Mesodermal cell (in vitro differentiated cells): ENCODE data around the gene PLIN4.

Source experiments
- H3K27ac ChIP-seq: 2 replicates; pipeline ENCODE4 v1.7.0; 2013; ENCODE audit warnings: mild to moderate bottlenecking, low read depth, low read length, moderate library complexity; ENCODE audit not compliant: severe bottlenecking
- H3K36me3 ChIP-seq: 2 replicates; pipeline ENCODE4 v1.7.1; 2013; ENCODE audit warnings: mild to moderate bottlenecking, low read length, moderate library complexity; ENCODE audit not compliant: control insufficient read depth, insufficient read depth
- H3K4me1 ChIP-seq: one replicate; pipeline ENCODE4 v1.7.1; 2013; ENCODE audit warnings: mild to moderate bottlenecking, low read length; ENCODE audit not compliant: insufficient read depth, control insufficient read depth, poor library complexity, severe bottlenecking
- H3K4me3 ChIP-seq: 2 replicates; pipeline ENCODE4 v1.7.0; 2013; ENCODE audit warnings: low read length, control low read depth, mild to moderate bottlenecking; ENCODE audit not compliant: insufficient read depth, poor library complexity, severe bottlenecking; ENCODE audit errors: extremely low read depth
- H3K9me3 ChIP-seq: 2 replicates; pipeline ENCODE4 v1.7.1; 2013; ENCODE audit warnings: mild to moderate bottlenecking, low read length, moderate library complexity; ENCODE audit not compliant: control insufficient read depth
- WGBS, 2 experiments: methylation state at CpG; one replicate each; pipeline ENCODE4 v1.1.5; 2013; ENCODE audit warnings: missing lambda C conversion rate in 2 of 2; ENCODE audit not compliant: insufficient coverage in 2 of 2; 5-methylcytosine and 5-hydroxymethylcytosine counted together

The PLIN4 gene

DNA sequence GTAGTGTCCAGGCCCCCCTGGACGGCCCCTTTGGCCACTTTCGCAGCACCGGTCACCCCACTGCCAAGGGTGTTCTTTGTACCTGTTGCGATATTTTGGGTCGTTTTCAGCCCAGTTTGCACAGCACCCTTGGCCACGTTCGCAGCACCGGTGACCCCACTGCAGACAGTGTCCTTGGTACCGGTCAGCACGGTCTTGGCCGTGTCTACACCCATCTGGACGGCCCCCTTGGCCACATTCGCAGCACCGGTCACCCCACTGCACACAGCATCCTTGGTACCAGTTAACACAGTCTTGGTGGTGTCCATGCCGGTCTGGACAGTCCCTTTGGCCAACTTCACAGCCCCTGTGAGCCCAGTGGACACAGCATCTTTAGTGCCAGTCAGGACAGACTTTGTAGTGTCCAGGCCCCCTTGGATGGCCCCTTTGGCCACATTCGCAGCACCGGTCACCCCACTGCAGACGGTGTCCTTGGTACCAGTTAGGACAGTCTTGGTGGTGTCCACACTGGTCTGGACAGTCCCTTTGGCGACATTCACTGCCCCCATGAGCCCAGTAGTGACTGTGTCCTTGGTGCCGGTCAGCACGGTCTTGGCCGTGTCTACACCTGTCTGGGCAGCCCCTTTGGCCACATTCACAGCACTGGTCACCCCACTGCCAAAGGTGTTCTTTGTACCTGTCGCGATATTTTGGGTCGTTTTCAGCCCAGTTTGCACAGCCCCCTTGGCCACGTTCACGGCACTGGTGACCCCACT, 6.8 kb downstream of the PLIN4 start:
- WGBS, 2 experiments = 82 to 85% methylated on average over 27 of the region's 27 CpGs
- Histone ChIP-seq H3K4me3 (no peak overlapping the region), H3K9me3 (no peaks in the 10 kb centered on the region), H3K4me1 (peaks cover 5% of the 10 kb centered on the region), H3K27ac (no peak overlapping the region), H3K36me3 (peaks cover 7% of the 10 kb centered on the region)

DNA sequence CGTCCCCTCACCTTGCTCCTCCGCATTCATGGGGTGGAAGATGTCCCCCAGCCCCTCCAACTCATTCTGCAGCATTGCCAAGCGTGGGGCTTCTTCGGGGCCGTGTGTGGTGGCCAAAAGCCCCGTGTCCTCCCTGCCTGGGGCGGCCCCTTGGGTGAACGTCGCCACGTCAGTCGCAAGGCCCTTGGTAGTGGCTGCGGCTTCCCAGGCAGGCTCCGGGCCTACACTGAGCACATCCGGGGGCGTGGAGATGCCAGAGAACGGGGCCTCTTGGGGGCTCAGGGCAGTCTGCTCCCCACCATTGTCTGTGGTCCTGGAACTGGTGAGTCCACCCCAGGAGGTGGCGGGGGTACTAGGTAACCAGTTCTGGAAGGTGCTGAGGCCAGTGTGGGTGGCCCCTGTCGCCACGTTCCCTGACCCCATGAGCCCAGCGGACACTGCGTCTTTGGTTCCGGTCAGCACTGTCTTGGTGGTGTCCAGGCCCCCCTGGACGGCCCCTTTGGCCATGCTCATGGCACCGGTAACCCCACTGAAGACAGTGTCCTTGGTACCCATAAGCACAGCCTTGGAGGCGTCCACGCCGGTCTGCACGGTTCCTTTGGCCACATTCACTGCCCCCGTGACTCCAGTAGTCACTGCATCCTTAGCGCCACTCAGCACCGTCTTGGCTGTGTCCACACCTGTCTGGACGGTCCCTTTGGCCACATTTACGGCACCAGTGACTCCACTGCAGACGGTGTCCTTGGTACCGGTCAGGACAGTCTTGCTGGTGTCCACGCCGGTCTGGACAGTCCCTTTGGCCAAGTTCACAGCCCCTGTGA, 7.6 kb downstream of the PLIN4 start:
- H3K4me3 ChIP-seq = no peak overlapping the region
- H3K9me3 ChIP-seq = no peaks in the 10 kb centered on the region
- WGBS, 2 experiments = 88 to 91% methylated on average over 33 to 34 of the region's 37 CpGs
- H3K4me1 ChIP-seq = peaks cover 9% of the 10 kb centered on the region
- H3K36me3 ChIP-seq = peaks cover 14% of the 10 kb centered on the region
- H3K27ac ChIP-seq = no peak overlapping the region

DNA sequence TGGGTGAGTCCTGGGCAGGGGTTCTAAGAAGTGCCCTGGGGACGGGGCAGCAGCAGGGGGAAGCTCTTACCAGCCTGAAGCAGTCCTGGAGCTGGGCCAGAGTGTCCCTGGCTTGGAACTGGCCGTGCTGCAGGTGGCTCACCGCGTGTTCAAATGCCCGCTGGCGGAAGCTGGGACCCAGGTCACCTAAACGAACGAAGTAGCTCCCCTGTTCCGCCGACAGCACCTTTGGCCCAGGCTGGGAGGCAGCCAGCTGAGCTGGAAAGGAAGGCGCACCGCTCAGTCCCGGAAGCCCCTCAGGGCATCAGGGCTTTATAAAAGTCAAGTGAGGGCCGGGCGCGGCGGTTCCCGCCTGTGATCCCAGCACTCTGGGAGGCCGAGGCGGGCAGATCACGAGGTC, 9.6 kb downstream of the PLIN4 start:
- Histone ChIP-seq H3K4me3 (no peak overlapping the region), H3K9me3 (no peaks in the 10 kb centered on the region), H3K4me1 (peaks cover 9% of the 10 kb centered on the region), H3K27ac (no peak overlapping the region), H3K36me3 (peaks cover 25% of the 10 kb centered on the region)
- 88 to 96% methylated on average over 13 of the region's 21 CpGs for WGBS, 2 experiments

DNA sequence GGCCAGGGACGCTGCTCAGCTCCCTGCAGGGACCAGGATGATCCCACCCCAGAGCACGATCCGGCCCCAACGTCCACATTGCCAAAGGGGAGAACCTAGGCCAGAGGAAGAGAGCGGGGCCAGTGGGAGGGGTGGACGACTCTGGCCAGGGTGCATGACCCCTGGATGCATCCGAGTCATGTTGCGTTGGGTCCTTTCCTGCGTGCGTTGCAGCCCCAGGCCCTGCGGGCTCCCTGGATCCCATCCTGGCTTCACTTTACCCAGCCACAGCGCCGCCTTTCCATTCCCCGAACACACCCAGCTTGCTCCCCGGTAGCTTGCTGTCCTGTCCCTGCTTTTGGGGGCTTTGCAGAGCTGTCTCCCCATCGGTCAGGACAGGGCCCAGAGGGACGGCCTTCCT, 10.5 kb downstream of the PLIN4 start:
- Histone ChIP-seq H3K9me3 (no peaks in the 10 kb centered on the region), H3K4me3 (no peak overlapping the region), H3K4me1 (peaks cover 9% of the 10 kb centered on the region), H3K36me3 (peaks cover 26% of the 10 kb centered on the region), H3K27ac (no peak overlapping the region)
- 90% methylated on average over 15 to 17 of the region's 17 CpGs for WGBS, 2 experiments

DNA sequence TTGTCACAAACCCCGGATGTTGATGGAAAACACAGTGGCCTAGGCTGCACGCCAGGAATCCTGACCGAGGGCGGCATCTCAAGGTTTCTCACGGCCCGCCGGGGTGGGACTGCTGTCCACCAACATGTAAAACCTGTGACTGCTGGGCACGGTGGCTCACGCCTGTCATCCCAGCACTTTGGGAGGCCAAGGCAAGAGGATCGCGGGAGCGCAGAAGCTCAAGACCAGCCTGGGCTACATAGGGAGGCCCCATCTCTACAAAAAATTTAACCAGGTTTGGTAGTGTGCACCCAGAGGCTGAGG, 11.2 kb downstream of the PLIN4 start:
- Histone ChIP-seq H3K36me3 (peaks cover 33% of the 10 kb centered on the region), H3K27ac (peak overlapping the region; percentile 53), H3K4me3 (no peak overlapping the region), H3K9me3 (no peaks in the 10 kb centered on the region), H3K4me1 (peaks cover 9% of the 10 kb centered on the region)
- 89 to 93% methylated on average over 12 of the region's 12 CpGs for WGBS, 2 experiments

DNA sequence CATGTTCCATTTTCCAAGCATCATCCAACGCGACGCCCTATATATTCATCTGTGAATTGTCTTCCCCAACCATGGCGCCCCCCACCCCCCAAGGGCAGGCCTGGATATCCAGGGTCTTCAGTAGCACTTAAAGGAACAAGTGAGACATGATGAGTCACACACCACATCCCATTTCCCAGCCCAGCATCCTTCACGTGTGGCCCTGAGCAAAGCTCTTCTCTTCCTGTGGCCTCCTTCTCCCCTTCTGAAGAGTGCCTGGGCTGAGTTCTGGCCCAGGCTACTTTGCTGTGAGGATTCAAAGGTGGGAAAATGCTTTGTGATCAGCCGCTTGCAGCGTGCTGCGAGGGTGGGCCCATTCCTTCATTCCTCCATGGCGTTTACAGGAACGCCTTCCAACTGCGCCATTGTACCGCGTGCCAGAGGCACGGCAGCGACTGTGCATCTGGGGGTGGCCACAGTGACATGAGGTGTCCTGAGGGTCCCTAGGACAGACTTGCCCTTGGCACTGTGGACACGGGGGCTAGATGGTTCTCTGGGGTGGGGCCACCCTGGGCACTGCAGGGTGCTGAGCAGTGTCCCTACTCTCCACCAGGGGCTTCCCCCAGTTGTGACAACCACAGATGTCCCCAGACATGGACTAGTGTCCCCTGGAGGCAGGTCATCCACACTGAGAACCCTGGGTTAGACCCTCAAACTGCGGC, 11.7 kb downstream of the PLIN4 start:
- Histone ChIP-seq H3K9me3 (no peaks in the 10 kb centered on the region), H3K36me3 (peaks cover 36% of the 10 kb centered on the region), H3K4me1 (peaks cover 9% of the 10 kb centered on the region), H3K4me3 (no peak overlapping the region), H3K27ac (peak overlapping the region; percentile 53)
- 94 to 96% methylated on average over 9 to 17 of the region's 17 CpGs for WGBS, 2 experiments

DNA sequence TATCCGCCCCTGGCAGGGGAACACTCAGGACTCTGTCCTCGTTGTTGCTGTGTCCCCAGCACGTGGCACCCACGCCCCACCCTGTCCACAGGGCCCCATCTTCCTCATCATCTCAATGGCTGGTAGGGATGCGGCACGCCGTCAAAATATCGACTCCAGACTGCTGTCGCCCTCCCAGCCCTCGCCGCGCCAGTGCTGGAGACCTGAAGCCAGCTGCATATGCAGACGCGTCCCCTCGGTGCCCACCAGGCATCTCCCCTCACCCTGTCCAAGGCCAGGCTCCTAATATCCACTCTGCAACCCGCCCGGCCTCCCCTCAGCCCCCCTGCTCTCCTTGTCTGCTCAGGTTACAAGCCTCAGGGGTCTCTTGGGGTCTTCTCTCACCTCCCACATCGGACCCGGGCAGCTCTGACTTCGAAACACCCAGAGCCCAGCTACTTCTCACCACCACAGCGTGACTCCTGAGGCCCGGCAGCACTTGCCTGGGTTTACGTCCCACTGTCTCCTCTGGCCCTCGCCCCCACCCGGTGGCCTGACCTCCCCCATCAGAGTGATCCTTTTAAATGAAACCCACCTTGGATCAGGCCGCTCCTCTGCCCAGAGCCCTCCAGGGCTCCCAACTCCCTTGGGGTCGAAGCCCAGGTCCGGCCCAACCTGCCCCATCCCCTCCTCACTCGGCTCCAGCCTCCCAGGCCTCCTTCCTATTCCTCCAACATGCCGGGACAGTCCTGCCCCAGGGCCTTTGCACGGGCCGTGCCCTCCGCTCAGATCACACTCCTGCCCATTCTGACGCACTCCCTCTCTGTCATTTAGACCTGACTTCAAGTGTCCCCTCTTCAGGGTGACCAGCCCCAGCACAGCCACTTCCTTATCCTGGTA, 12.5 kb downstream of the PLIN4 start:
- Histone ChIP-seq H3K4me1 (peaks cover 9% of the 10 kb centered on the region), H3K36me3 (peaks cover 43% of the 10 kb centered on the region), H3K9me3 (no peaks in the 10 kb centered on the region), H3K4me3 (no peak overlapping the region), H3K27ac (no peak overlapping the region)
- WGBS, 2 experiments = 96 to 97% methylated on average over 32 to 33 of the region's 34 CpGs

DNA sequence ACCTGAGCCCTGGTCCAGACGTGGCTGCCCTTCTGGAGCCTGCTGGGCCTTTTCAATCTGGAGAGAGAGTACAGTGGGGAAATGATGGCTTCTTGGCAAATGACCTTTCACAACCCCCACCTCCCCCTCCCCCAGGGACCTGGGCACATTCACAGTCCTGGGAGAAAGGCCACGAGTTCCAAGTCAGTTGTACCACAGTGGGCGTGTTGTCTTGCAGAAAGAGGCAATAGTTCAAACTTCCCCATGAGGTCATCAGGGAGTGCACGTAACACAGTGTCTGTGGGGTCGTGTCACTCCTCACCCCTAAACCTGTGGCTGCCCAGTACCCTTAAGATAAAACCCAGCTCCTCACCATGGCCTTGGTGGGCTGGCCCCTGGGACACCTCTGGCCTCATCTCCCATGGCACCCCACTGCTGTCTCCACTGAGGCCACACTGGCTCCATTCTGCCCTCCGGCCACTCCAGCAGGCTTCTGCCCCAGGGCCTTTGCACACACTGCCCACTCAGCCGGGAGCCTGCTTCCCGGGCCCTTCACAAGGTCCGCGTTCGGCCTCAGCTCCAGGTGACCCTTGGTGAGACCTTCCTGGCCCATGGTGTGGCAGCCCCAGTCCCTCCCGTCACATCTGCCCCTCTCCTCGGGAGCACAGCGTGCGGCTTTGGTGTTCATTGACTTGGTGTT, 13.3 kb downstream of the PLIN4 start:
- no peak overlapping the region for H3K4me3 ChIP-seq
- no peaks in the 10 kb centered on the region for H3K9me3 ChIP-seq
- no peak overlapping the region for H3K27ac ChIP-seq
- peaks cover 9% of the 10 kb centered on the region for H3K4me1 ChIP-seq
- peaks cover 51% of the 10 kb centered on the region for H3K36me3 ChIP-seq
- WGBS, 2 experiments = 86 to 94% methylated on average over 10 to 14 of the region's 15 CpGs

DNA sequence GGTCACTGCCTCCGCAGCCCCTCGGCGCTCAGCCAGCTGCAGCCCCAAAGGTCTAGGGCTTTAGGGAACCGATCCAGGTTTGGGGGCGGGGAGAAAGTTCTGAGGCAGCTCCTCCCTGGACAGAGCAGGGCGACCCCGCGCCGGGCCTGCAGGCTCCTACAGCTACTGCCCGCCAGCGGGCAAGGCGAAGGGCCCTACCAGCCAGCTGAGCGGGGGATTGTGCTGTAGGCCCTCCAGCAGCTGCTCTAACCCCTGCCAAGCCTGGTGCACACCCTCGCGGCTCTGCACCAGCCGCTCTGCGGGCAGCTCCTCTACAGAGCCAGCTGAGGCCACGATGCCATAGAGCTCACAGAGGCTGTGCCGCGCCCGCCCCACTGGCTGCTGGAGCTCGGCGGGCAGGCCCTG, 14.0 kb downstream of the PLIN4 start:
- H3K36me3 ChIP-seq = peaks cover 53% of the 10 kb centered on the region
- no peaks in the 10 kb centered on the region for H3K9me3 ChIP-seq
- no peak overlapping the region for H3K27ac ChIP-seq
- H3K4me3 ChIP-seq = no peak overlapping the region
- H3K4me1 ChIP-seq = peaks cover 9% of the 10 kb centered on the region
- 97 to 98% methylated on average over 22 of the region's 23 CpGs for WGBS, 2 experiments

DNA sequence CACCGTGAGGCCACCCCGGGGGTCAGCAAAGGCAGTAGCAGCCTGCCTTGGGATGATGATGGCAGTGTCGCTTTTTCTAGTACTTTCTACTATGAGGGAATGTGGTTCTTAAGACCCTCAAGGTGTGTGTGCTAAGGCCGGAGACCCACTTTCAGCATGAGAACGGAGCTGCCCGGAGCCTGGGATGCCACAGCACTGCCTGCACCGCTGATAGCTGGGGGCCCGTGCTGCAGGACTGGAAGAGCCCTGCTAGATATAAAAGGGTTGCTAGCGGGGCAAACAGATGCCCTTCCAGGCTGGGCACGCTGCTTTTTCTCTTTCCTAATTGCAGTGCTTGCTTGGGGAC, 14.5 kb downstream of the PLIN4 start:
- H3K27ac ChIP-seq = no peak overlapping the region
- H3K4me1 ChIP-seq = peaks cover 9% of the 10 kb centered on the region
- H3K36me3 ChIP-seq = peaks cover 53% of the 10 kb centered on the region
- H3K9me3 ChIP-seq = no peaks in the 10 kb centered on the region
- 95 to 96% methylated on average over 10 of the region's 10 CpGs for WGBS, 2 experiments
- no peak overlapping the region for H3K4me3 ChIP-seq
